GM19099 (cell line): Measurements from ENCODE around the gene DCHS1.

Source experiments
- POLR2A ChIP-seq: IDR thresholded peaks from 3 replicates; pipeline ENCODE4 v1.6.1; 2011; ENCODE audit warnings: low read depth; ENCODE audit not compliant: insufficient read length; ENCODE audit errors: extremely low read depth

Gene DCHS1

GRCh38 chr11:6615046-6615445 lies 40.6 kb downstream of the DCHS1 start:
- no peak for TF ChIP-seq POLR2A

- TF ChIP-seq POLR2A, result no peak
These were observed 41.2 kb downstream of the DCHS1 start for GRCh38 chr11:6614446-6614845.

DNA sequence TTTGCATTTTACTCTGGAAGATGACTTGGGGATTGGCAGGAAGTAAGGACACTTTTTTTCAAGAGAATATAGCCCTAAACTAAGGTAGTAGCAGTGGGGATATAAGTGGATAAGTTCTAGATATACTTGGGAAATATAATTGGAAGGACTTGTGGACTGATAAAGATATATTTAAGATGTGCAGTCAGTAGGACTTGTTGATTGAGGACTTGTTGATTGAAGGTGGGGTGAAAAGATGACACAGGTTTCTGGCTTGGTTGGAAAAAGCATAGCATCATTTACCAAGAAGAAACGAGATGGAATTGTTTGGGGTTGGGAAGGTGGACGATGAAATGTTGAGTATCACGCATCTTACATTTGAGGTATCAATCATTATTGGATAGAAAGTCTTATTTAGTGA lies 42.1 kb downstream of the DCHS1 start:
- no peak for TF ChIP-seq POLR2A

DNA sequence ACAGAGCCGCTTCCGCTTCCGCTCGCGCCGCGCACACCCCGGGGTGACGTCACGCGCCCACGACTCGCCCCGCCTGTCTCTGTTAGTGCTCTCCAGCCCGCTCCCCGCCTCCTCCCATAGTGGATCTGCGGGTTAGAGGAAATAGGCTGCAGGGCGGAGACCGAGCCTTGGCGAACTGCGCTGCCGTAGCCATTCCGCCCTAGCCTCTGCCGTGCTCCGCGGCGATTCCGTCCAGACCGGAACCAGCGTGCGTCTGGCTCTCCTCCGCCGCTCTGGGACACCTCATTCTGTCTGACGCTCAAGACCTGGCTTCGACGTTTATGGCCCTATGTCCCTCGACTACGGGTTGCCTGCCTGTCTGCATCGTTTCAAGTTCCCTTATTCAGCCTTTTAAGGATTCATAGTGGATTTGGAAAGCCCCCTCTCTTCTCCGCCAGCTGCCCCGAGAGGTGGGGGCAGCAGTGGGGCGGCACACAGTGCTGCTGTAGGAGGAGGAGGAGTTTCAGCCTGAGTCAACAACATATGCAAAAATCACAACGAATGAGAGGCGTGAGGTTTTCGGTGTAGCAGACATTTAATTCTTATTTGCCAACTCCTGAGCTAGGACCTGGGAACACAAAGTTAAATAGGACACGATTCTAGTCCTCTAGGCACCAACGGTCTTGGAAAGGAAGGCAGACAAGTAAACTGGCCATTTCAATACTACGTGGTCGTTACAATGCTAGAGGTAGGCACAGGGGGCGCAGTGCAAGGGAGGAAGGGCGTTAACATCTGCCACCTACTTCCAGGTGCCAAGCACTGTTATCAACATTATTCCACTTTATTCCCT lies 43.2 kb downstream of the DCHS1 start, which contains the start of gene TAF10:
TSS of gene TAF10 (minus strand) at position 4 of the 829 bp plus-strand sequence. CDS start 27 bp downstream, outside the sequence.
- TF ChIP-seq POLR2A, result peak; percentile 93

DNA sequence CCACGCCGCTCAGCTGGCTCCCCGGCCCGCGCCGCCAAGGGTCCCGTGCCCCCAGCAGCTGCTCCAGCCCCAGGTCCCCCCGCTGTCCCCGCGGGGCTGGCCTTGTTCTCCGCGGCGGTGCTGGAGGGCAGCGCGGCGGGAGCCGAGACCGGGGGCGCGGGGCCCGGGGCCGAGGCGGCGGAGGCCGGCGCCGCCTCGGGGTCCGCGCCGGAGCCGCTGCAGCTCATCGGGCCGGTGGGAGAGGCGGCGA lies 43.7 kb downstream of the DCHS1 start:
- TF ChIP-seq POLR2A, result no peak

DNA sequence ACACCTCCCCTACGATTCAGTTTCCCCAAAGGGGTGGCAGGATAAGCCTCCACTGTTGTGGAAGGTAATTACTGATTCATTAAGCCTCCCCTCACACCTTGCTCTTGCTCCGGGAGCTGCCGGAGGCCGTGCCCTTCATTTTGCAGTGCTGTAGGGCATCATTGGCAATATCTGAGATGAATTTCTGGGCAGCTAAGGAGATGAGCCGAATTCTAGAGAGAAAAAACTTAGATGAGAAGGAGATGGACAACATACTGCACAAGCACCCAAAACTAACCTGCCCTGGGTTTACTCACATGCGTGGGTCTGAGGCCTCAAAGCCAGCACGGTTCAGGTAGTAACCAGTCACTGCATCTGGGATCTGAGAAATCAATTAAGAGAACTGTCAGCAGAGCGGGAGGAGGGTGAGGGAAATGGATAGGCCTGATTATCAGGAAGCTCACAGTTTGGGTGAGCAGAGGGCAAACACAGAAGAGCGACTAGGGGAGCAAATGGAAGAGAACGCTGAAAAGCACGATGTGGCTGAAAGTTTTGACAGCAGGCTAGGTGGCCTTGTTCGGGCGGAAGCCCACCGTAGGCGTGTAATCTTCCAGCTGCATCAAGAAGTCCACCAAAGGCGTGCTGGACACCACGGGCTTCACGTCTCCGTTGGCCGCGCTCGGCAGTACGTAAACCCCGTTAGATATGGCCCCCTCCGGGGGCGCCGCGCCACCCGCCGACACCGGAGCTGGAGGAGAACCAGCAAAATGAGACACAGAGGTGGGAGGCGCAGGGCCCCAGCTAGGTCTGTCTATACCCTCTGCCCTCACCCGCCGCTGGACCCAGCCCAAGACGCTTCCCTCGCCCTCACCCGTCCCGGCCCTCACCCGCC lies 44.3 kb downstream of the DCHS1 start:
- TF ChIP-seq POLR2A, result no peak

DNA sequence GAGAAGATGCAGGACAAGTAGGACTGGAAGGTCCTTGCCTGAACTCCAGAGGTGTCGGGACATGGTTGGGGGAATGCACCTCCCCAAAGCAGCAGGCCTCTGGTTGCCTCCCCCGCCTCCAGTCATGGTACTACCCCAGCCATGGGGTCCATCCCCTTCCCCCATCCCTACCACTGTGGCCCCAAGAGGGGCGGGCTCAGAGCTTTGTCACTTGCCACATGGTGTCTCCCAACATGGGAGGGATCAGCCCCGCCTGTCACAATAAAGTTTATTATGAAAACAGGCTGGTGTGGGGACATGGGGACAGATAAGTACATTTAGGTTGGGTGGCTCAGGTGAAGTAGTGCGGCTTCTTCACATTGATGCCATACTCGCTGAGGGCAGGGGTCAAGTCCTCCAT lies 45.0 kb downstream of the DCHS1 start:
- TF ChIP-seq POLR2A, result no peak

DNA sequence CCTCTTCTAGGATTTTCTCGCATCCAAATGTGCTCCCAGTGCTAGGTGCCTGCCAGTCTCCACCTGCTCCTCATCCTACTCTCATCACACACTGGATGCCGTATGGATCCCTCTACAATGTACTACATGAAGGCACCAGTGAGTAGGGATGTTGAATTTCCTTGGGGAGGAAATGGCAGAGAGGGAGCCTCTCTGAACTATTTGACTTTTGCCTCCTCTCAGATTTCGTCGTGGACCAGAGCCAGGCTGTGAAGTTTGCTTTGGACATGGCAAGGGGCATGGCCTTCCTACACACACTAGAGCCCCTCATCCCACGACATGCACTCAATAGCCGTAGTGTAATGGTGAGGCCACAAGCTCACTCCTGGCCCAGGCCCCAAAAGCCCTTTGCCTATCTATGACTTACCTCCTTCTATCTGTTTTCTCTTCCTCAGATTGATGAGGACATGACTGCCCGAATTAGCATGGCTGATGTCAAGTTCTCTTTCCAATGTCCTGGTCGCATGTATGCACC lies 46.0 kb downstream of the DCHS1 start:
- TF ChIP-seq POLR2A, result no peak

DNA sequence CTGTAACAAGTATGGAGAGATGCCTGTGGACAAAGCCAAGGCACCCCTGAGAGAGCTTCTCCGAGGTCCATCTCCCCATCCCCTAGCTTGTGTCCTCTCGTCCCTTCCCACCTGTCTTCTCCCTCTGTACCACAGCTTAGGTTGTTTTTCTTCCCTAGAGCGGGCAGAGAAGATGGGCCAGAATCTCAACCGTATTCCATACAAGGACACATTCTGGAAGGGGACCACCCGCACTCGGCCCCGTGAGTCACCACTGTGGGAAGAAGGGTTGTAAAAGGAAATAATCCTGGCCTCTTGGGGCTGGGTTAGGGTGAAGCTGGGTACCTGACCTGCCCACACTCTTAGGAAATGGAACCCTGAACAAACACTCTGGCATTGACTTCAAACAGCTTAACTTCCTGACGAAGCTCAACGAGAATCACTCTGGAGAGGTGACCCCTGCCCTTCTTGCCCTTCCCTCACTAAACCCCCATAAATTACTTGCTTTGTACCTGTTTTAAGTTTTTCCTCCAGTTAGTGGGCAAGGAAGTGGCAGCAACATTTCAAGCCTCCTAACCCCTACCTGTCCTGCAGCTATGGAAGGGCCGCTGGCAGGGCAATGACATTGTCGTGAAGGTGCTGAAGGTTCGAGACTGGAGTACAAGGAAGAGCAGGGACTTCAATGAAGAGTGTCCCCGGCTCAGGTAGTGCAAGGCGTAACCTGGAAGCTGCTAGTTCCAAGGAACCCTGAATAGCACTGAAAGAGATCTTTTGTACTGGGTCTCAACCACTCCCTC lies 46.7 kb downstream of the DCHS1 start:
- TF ChIP-seq POLR2A, result no peak

GRCh38 chr11:6608011-6608410 lies 47.6 kb downstream of the DCHS1 start:
- TF ChIP-seq POLR2A, result no peak

DNA sequence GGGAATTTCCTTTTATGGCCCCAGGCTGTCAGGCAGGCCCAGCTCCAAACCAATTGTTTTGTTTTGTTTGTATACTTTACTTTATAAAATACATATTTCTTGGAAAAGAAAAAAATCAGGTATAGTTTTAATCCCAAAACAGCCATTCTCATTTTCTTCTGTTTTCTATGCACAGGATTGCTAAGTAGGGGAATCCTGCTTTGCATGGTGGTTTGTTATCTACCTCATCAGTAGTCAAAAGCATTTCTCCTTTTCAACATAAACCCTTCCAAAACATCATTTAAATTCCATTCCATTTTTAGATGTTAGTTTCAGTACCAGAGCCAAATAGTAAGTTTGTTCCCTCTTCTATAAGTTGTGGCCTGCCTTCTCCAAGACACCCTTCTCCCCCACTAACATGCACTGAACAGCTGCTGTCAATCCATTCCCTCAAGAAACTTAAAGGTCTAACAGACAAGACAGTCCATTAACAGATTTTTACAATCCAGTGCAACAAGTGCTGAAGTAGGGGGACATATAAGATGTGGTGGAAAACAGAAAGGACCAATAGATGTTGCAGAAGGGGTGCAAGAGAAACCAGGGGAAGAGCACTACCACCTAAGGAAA lies 48.3 kb downstream of the DCHS1 start:
- no peak for TF ChIP-seq POLR2A

DNA sequence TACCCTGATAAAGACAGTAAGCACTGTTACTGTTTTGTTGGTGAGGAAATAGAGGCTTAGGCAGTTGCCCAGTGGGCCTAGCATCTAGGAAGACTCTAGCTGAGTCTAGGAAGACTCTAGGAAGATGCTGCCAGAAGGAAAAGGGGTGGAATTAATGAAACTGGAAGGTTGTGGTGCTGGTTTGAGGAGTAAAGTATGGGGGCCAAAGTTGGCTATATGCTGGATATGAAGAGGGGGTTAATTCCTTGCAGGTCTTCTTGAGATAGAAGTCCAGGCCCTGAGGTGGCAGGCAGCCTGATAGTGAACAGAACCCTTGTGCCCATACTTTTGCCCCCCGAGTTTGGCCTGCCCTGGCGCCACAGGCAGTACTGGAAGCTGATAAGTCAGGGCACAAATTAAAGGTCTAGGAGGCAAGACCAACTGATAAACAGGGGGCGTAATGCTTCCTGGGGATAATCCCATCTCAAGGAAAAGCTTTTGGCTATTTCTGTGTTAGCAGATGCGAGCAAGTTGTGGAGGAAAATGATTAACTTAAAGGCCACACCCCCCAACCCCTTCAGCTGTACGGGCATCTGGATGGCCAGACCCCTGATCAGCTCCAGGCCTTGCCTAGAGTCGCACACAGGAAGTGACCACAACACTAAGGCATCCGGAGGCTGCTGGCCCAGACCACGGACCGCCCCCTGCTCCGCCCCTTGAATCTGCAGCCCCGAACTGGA lies 49.0 kb downstream of the DCHS1 start:
- TF ChIP-seq POLR2A, result peak; percentile 41

GRCh38 chr11:6604790-6605189 lies 50.8 kb downstream of the DCHS1 start:
- TF ChIP-seq POLR2A, result no peak

DNA sequence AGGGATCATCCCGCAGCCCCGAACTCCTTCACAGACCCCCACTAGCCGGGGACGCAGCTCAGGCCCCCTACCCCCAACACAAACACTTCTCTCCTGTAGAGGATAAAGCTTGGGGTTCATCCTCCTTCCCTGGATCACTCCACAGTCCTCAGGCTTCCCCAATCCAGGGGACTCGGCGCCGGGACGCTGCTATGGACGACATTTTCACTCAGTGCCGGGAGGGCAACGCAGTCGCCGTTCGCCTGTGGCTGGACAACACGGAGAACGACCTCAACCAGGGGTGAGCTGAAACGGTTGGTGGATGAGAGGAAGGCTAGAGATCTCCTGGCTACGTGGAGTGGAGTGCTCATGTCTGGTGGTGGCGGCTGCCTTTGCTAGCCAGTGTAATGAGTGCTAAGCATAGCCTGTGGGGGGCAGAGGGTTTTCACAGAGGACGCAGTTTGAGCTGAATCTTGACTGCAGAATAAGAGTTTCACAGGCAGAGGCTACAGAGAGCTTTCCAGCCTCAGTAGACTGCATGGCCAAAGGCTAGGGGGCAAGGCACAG lies 51.5 kb downstream of the DCHS1 start:
- no peak for TF ChIP-seq POLR2A
